ENCODE results near the gene AMT.

AMT gene, protein sequence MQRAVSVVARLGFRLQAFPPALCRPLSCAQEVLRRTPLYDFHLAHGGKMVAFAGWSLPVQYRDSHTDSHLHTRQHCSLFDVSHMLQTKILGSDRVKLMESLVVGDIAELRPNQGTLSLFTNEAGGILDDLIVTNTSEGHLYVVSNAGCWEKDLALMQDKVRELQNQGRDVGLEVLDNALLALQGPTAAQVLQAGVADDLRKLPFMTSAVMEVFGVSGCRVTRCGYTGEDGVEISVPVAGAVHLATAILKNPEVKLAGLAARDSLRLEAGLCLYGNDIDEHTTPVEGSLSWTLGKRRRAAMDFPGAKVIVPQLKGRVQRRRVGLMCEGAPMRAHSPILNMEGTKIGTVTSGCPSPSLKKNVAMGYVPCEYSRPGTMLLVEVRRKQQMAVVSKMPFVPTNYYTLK

DNA sequence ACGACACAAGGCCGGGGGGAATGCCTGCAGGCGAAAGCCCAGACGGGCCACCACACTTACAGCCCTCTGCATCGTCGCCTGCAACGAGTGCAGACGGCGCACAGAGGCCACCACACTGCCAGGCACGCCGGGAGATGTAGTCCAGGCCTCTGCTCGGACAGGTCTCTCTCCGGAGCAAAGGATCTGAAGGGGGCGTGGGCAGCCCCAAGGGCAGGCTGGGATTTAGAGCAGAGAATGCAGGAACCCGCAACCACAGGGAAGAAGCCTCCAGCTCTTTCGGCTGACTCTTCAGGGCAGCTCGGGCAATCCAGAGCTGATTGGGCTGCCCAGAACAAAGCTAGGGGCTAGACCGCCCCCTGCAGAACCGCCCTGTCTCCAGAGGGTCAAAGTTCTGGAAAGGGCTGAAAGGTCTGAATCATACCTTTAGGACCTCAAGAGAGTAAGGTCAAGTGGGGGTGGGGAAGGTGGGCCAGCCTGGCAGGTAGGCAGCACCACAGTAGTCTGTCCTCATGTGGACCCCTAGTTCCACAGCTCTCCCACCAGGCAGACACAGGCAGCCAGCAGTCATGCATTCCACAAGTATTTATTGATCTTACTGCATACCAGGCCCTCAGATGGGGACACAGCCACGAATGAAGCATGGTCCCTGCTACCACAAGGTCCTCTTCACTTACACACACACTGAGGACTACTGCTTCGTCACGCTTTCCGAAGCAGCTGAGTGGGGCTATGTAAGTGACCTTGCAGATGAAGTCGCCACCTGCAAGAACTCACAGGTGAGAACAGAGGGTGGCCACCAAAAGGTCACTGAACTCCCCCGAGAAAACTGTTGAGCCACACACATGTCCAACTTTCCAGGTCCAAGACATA is at the start of gene AMT:
Gene AMT (minus strand): TSS at position 95 of the 870 bp plus-strand sequence. CDS start 23 bp downstream, at position 72.
- no peak for DNase-seq

DNA sequence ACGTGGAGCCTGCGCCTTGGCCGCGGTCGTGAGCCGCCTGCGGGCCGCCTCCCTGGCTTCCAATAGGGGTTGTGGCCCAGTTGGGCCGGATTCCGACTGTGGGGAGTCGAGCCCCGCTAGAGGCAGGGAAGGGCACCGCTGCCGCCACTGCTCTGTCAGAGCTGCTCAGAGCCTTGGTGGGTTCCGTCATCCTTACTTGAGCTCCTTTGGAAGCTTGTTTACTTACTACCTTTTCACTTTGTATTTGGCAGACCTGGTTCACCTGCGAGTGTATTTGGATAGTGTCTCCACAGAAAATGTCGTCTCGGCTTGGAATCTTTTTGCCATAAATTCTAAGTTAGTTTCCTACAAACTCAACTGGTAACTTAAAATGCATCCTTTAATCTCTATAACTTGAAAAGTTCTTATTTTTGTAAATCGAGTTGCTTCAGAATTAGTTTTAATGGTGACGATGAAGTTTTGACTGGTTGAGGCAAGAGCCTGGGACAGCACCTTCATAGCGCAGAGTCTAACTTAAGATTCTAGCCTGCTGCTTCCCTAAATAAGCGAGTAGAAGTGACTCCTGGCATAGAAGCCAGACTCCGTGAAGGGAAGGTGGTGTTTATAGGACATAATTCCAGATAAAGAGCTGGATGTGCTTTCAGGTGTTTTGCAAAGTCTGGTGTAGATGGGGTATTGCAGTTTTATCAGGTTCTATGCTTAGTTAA is 48.6 kb upstream of the AMT start:
- no peak for DNase-seq

DNA sequence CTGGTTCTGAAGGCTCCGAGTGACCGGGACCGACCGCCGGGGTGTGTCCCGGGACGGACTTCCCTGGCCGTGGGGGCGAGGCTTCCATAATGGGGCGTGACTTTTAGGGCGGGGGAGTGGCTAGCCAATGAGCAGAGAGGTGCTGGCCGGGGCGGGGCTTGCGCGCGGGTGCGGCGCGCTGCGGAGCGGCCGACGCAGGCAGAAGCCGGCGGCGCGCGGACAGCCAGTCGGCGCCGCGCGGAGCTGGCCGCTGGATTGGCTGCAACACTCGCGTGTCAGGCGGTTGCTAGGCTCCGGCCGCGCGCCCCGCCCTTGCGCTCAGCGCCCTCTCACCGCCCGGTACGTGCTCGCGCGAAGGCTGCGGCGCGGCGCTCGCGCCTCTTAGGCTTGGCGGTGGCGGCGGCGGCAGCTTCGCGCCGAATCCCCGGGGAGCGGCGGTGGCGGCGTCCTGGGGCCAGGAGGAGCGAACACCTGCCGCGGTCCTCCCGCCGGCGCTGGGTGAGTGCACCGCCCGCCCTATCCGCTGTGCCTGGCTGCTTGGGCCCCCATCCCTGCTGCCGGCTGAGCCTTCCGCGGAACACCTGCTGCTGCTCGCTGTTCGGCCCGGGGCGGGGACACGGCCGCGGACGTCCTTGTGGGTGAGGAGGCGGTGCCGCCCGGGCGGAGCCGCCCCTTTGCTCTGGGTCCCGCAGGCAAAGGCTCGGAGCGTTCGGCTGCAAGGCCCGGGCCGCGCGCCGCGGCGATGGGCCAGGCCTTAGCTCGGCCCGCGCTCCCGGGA is 47.9 kb upstream of the AMT start, which contains the start of gene DAG1:
Gene DAG1 (plus strand): TSS at position 332 of the 778 bp plus-strand sequence. CDS start 40,268 bp downstream, outside the sequence.
- DNase-seq: peak; percentile 86

DNA sequence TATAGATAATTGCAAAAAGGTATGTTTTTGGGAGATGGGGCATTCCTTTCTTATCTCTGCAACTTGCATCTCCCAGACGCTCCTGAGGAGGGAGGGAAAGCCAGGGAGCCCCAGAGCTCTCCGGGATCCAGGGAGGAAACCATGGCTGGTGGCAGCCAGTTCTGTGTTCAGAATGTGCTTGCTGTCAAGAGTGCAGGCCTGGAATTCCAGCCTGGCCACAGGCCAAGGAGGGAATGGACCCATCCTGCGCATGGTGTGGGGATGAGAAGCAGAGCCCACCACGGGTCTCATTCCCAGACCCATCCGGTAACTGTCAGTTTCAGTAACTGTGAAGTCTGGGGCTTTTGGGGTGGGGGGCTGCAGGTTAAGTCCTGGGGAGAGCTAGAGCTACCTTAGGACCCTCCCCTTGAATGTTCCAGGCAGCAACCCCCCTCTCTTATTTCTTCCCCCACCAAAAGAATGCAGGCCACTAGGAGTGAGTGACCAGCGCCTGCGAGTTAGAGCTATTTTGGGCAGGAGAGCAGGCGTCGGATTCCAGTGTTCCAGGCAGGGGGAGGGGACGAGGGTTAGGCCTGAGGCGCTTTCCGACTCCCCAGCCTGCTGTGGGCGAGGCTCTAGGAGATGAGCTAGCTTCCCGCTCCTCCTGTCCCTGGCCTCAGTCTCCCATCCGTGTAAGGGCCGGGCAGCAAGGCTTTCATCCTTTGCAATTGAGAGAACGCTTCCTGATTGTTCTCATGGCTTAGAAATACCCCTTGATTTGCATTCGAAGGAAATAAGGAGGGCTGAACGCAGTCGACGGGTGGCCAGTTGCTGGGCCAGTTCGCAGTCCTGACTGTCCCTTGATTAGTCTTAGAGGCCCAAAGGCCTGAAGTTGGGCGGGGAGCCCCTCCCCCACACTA is 47.0 kb upstream of the AMT start:
- DNase-seq: no peak

DNA sequence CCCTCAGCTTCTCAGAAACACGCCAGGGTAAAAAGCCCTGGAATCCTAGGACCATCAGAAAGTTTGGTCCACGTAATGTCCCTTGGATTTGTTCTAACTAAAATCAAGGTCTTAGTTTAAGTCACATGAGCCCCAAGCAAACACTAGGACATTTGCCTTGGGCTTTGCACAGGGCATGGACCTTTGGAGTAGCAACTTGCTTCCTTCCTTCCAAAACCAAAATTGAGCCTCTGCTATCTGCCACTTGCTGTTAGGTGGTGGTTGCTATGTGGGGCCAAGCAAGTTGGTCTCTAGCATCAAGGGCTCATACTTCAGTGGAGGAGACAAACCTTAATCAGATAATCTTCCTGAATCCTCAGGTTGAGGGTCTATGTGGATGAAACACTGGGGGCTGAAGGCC is 43.8 kb upstream of the AMT start:
- DNase-seq: no peak

DNA sequence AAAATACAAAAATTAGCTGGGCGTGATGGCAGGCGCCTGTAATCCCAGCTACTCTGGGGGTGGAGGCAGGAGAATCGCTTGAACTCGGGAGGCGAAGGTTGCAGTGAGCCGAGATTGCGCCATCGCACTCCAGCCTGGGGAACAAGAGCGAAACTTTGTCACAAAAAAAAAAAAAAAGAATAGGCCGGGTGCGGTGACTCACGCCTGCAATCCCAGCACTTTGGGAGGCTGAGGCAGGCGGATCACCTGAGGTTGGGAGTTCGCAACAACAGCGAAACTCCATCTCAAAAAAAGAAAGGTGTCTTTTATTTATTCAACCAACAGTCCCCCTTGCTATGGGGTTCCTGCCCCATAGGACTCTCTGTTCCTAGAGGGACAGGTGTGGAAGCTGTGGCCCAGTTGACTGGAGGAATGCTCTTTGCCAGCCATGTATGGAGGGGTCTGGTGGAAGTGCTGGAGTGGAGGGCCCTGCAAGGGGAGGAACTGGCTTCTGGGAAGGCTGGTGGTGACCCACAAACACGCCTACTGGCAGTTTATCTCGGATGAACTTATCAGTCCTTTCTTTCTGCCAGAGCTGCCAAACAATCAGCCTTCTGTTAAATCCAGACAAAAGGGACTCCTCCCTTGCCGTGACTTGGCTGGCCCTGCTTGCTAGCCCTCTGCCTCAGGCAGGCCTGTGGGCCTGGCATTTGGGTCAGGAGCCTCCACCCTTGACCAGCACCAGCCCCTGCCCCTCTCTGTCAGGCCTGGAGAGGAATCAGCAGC is 43.2 kb upstream of the AMT start:
- no peak for DNase-seq

DNA sequence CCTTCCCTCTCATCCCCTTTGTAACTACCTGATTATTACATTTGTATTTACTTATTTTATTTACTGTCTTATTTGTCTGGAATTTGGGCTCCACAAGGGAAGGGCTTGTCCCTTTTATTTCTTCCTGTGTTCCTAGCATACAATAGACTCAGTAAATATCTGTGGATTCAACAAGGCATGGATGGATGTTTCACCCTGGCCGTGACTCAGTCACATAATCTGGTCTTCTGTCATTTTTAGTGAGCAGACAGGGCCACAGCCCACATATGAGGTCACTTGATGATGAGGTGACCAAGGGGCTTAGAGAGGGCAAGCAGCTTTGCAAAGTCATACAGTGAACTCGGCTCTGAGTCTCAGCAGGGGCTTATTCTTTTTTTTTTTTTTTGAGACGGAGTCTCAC is 39.9 kb upstream of the AMT start:
- DNase-seq: no peak

DNA sequence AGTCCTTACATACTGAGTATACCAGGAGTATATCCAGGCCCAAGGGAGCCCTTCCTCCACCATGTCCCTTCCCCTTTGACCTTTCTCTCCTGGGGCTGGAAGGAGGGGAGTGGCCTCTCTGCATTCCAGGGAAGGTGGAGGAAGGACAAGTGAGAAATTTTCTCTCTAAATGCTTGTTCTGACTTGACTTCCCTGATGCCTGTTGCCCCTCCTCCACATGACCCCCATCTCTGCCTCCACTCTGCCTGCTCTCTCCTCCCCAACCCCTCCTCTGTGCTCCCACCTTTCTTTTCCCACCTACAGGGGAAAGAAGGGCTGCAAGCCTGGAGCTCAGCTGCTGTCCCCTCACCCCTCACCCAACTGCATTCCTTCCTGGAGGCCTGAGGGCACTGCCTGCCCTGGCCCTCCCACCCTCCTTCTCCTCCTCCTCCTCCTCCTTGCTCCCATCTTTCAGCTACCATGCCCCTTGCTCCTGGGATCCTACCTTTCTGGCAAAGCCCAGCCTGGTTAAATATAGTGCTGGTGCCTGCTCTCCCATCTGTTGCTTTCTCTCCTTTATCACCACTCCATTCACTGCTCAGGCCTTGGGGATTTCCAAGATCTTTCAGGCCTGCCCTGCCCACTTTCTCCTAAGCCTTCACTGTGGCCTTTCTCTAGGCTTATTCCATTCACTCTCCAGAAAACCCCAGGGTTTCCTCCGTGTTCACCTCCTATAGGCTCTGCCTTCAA is 39.3 kb upstream of the AMT start:
- DNase-seq: no peak

DNA sequence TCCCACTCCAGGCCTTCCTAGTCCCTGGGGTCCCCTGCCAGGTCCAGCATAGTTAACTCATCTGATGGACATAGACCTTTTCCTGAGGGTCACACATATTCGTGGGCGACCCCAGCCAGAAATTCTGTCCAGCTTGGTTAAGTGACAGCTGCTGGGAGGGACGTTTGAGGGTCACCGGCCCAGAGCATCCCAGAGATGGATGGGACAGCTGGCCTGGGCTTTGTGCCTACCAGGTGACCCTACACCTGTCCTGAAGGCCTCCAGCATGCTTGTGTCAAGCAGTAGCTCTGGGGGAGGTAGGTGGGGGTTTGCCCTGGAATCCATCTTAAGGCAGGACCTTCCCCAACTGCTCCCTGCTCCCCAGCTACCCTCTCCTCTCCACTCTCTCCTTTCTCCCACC is 38.7 kb upstream of the AMT start:
- no peak for DNase-seq

DNA sequence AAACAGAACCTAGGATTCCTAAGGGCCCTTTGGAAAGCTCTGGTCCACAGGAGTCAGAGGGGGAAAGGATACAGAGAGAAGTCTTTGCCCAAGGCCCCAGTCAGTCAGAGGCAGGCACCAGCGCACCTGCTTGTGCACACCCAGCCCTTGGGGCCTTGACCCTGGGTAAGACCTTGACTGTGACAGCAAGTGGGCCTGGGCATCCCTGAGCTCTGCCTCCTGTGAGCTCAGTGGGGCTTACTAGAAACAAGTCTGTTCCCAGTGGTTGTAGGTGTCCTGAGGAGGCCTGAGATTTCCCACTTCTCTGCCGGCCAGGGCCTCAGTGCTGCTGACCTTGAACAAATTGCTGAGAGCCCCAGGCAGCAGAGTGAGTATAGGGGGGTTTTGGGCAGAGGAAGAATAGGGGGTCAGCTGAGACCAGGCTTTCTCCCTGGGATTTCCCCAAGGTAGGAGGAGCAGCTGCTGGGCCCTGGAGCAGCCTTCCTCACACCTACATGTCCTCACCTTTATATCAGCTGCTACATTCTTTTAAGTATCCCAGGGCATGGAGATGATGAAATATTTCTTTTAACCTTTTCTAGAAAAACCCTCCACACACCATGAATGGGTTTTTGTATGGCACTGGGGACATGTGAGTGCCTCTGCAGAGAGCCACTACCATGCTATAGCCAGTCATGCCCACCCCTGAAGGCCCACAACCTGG is 38.1 kb upstream of the AMT start:
- DNase-seq: no peak

DNA sequence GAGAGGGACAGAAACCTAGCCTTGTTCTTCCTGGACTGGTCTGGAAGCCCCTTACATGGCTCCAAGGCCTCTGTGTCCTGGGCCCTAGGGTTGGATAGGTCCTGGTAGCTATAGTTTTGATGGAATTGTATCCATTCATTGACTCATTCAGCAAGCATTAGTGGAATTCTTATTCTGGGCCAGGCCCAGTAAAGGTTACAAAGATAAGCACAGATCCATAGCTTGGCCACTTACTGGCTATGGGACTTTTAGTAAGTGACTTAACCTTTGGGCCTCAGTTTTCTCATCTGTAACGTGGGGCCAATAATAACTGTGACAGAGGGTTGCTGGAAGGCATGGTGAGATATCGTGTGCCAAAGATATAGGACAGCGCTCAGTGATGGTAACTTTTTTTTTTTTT is 34.2 kb upstream of the AMT start:
- no peak for DNase-seq

DNA sequence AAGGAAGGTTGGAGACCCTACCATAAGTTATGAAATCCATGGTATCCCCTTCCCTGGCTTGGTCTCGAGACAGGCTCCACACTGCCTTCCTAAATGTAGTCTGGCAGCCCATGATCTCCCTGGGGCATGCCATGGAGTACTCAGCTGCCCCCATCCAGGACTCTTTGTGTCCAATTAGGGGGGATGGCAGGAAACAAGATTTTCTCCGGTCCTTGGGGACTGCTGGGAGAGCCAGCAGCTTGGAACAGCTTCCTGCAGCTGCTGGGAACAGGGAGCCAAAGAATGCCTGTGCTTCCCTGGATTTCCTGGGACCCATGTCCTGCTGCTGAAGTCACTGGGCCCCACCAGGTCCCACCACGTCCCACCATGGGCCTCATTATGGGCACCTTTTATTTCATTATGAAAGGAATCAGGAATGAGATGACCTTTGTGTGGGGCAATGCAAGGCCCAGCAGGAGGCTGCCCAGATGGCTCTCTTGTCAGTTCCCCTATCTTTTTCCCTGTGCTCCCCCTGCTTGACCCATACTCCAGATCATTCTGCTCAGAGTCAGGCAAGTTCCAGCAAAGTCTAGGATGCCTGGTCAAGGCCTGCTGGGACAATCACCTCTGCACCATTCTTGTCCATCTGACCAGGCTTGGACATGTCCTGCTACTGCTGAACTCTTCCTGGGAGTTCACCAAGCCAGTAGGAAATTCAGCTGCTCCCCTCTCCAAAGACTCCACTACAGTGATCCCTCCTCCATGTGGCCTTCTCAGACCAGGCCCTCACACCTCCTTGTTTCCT is 32.8 kb upstream of the AMT start:
- no peak for DNase-seq

DNA sequence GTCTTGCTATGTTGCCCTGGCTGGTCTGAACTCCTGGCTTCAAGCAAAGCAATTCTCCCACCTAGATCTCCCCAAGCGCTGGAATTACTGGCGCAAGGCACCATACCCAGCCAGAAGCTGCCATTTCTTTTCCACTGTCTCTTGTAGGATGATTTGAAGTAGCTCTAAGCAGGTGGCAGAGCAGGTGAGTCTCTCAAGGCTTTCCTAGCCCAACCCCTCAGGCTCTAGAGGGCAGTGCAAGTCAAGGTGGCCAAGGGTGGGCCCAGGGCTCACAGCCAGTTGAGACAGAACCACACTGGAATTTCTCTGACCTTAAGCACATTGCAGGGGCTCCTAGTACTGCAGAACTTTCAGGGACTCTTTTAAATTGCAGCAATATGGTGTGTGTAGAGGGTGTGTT is 32.2 kb upstream of the AMT start:
- no peak for DNase-seq

DNA sequence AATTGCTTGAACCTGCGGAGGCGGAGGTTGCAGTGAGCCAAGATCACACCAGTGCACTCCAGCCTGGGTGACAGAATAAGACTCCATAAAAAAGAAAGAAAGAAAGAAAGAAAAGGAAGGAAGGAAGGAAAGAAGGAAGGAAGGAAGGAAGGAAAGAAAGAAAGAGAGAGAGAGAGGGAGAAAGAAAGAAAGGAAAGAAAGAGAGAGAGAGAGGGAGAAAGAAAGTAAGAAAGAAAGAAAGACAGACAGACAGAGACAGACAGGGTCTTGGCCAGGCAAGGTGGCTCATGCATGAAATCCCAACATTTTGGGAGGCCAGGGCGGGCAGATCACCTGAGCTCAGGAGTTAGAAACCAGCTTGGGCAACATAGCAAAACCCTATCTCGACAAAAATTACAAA is 31.3 kb upstream of the AMT start:
- no peak for DNase-seq

DNA sequence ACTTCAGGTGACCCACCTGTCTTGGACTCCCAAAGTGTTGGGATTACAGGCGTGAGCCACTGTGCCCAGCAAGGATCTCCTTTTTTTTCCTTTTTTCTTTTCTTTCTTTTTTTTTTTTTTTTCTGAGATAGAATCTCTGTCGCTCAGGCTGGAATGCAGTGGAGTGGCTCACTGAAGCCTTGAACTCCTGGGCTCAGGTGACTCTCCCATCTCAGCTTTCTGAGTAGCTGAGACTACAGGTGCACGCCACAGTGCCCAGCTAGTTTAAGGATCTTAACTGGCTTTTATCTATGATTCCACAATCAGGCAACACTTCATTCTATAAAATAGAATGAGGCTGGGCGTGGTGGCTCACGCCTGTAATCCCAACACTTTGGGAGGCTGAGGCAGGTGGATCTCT is 23.1 kb upstream of the AMT start:
- DNase-seq: no peak

DNA sequence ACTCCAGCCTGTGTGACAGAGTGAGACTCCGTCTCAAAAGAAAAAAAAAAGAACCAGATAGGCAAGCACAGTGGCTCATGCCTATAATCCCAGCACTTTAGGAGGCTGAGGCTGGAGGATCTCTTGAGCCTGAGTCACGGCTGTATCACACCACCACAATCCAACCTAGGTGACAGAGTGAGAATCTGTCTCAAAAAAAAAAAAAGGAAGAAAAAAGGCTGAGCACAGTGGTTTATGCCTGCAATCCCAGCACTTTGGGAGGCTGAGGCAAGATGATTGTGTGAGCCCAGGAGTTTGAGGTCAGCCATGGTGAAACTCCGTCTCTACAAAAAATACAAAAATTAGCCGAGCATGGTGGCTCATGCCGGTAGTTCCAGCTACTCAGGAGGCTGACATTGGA is 12.5 kb upstream of the AMT start:
- no peak for DNase-seq

DNA sequence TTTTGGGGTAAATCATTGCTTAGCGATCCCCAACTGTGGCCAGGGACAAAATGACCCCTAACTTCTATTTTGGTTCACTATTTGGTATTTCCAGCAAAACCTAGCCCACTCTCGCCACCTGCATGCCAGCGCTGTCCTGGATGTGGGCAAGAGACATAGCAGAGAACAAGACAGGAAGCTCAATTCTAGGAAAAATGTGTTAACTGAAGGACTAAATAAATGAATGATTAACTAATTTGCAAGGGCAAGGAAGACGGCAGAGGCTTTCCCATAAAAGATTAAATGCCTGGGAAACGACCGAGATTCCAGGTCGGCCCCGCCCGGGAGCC is 6.4 kb upstream of the AMT start:
- DNase-seq: no peak

DNA sequence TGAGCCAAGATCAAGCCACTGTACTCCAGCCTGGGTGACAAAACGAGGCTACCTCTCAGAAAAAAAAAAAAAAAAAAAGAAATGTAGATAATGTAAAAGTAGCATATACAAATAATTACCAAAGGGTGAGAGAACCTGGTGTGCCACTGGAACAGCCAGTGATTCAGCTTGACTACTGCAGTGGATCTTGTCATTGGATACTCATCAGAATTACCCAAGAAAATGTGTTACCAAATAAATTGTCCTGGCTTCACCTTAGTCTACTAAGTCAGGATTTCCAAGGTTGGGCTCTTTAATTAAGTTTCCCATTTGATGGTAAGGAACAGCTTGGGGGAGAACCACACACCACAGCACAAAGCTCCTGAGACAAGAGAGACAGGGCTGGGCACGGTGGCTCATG is 5.3 kb upstream of the AMT start:
- DNase-seq: no peak

DNA sequence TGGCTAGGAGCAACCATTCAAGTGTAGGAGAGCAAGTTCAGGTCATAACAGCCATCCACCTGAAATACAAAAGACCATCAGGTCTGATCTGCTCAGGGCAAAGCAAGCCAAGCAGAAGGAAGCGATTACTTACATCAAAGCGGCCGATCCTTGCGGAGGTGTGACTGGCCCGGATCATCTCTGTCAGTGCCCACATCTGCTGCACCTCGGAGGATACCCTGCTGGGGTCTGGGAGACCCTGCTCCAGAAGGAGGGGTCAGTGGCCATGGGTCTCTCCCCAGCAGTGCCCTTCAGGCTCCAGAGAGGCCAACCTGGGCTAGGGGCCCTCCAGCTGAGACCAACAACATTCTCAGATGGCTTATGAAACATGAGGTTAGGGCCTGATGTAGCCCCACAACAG is 2.5 kb upstream of the AMT start:
- no peak for DNase-seq
